SK-N-SH (cell line): Measurements from ENCODE around the gene PPP2R5C. TPM values are rescaled to one million over a fixed set of nuclear protein-coding genes. Genes with fewer than 3 reads are reported as not detected.

Experiments used
- CTCF ChIA-PET: fragments of 300-600, 350-600 bp; formaldehyde crosslinking; extraction: SDS; loops from one replicate; lab custom pipeline; 2021; lab: Yijun Ruan, JAX
- POLR2A ChIA-PET: fragments of 350-600 bp; sonication (Branson Sonifier 250); formaldehyde crosslinking; extraction: SDS; loops from one replicate; lab custom pipeline; 2020; ENCODE audit warnings: antibody characterized with exemption, inconsistent platforms; lab: Yijun Ruan, JAX
- DNase-seq: peaks from one replicate; pipeline ENCODE4 v3.0.0; 2012
- H2AFZ ChIP-seq: fragments of 200-600 bp; sonication (generic); 2 replicates; pipeline ENCODE4 v1.8.1; 2016; ENCODE audit warnings: antibody characterized with exemption, mild to moderate bottlenecking, low read depth
- H3F3A ChIP-seq: fragments of 200-600 bp; sonication (generic); replicated peaks from 2 replicates; pipeline ENCODE3; 2016; ENCODE audit warnings: antibody characterized with exemption, mild to moderate bottlenecking; ENCODE audit not compliant: insufficient read depth
- H3K27ac ChIP-seq, 2 experiments: fragments of 200-500 bp in 1 of 2; fragments of 200-600 bp in 1 of 2; sonication (Bioruptor generic) in 1 of 2; sonication (generic), shearing (Covaris generic) in 1 of 2; 2 replicates each; pipeline versions ENCODE4 v1.5.1 to v1.6.1; 2014 to 2016; ENCODE audit warnings: low read depth in 2 of 2, inconsistent platforms in 1 of 2, low read length in 1 of 2, mild to moderate bottlenecking in 1 of 2, mixed read lengths in 1 of 2
- H3K27me3 ChIP-seq: fragments of 200-600 bp; sonication (generic), shearing (Covaris generic); 2 replicates; pipeline ENCODE4 v1.6.1; 2016; ENCODE audit warnings: mixed run types; ENCODE audit not compliant: insufficient read depth
- H3K36me3 ChIP-seq, 2 experiments: fragments of 200-500 bp in 1 of 2; fragments of 200-600 bp in 1 of 2; sonication (Bioruptor generic) in 1 of 2; sonication (generic) in 1 of 2; replicated peaks in 1 of 2; 2 replicates each; pipeline versions ENCODE3 to v1.5.1; 2014 to 2016; ENCODE audit warnings: low read length in 1 of 2, mild to moderate bottlenecking in 1 of 2; ENCODE audit not compliant: insufficient read depth in 2 of 2, control insufficient read depth in 1 of 2
- H3K4me1 ChIP-seq, 2 experiments: fragments of 200-500 bp in 1 of 2; fragments of 200-600 bp in 1 of 2; sonication (Bioruptor generic) in 1 of 2; sonication (generic), shearing (Covaris generic) in 1 of 2; 2 replicates each; pipeline versions ENCODE4 v1.5.1 to v1.6.1; 2014 to 2016; ENCODE audit warnings: low read depth in 1 of 2, low read length in 1 of 2, mixed run types in 1 of 2; ENCODE audit not compliant: insufficient read depth in 2 of 2, control insufficient read depth in 1 of 2
- H3K4me2 ChIP-seq: fragments of 200-600 bp; sonication (generic), shearing (Covaris generic); 2 replicates; pipeline ENCODE4 v1.6.1; 2017; ENCODE audit warnings: mixed run types
- H3K4me3 ChIP-seq, 2 experiments: fragments of 200-500 bp in 1 of 2; fragments of 200-600 bp in 1 of 2; sonication (Bioruptor generic) in 1 of 2; sonication (generic), shearing (Covaris generic) in 1 of 2; 2 replicates each; pipeline versions ENCODE4 v1.5.1 to v1.8.1; 2014 to 2016; ENCODE audit warnings: low read depth in 2 of 2, inconsistent platforms in 1 of 2, low read length in 1 of 2, mild to moderate bottlenecking in 1 of 2, mixed read lengths in 1 of 2, moderate library complexity in 1 of 2
- H3K79me2 ChIP-seq: fragments of 200-600 bp; sonication (generic); 2 replicates; pipeline ENCODE4 v1.8.1; 2017; ENCODE audit warnings: mild to moderate bottlenecking; ENCODE audit not compliant: insufficient read depth
- H3K9ac ChIP-seq: fragments of 200-600 bp; sonication (generic); 2 replicates; pipeline ENCODE4 v1.6.1; 2017; ENCODE audit warnings: mixed run types
- H3K9me2 ChIP-seq: fragments of 200-600 bp; sonication (generic); 2 replicates; pipeline ENCODE4 v1.6.1; 2017; ENCODE audit warnings: mixed run types
- H3K9me3 ChIP-seq: fragments of 200-600 bp; sonication (generic); 2 replicates; pipeline ENCODE4 v1.6.1; 2017; ENCODE audit warnings: mixed run types, mild to moderate bottlenecking, moderate library complexity
- H4K20me1 ChIP-seq: fragments of 200-600 bp; sonication (generic); 2 replicates; pipeline ENCODE4 v1.6.1; 2017; ENCODE audit warnings: mild to moderate bottlenecking, mixed run types; ENCODE audit not compliant: insufficient read depth
- CHD2 ChIP-seq: fragments of 150-350 bp; IDR thresholded peaks from 2 replicates; pipeline ENCODE4 v1.6.1; 2018; ENCODE audit warnings: low read length; ENCODE audit not compliant: partially characterized antibody
- CTCF ChIP-seq: fragments of 200-600 bp; sonication (generic); IDR thresholded peaks from 2 replicates; pipeline ENCODE4 v1.6.1; 2017; ENCODE audit warnings: antibody characterized with exemption, mild to moderate bottlenecking, moderate library complexity
- ELF1 ChIP-seq: IDR thresholded peaks from 2 replicates; pipeline ENCODE4 v1.4.0; 2012
- EZH2phosphoT487 ChIP-seq: fragments of 200-600 bp; sonication (generic); IDR thresholded peaks from 2 replicates; pipeline ENCODE4 v1.6.1; 2017; ENCODE audit warnings: low read depth, mixed run types, mild to moderate bottlenecking, antibody characterized with exemption, moderate library complexity, borderline replicate concordance
- FOXJ3 ChIP-seq: sonication (generic); formaldehyde crosslinking; IDR thresholded peaks from 2 replicates; pipeline ENCODE4 v1.5.1; 2020; ENCODE audit warnings: mild to moderate bottlenecking, missing genetic modification reagents
- GABPA ChIP-seq: IDR thresholded peaks from 2 replicates; pipeline ENCODE4 v1.4.0; 2012; ENCODE audit warnings: low read depth, mild to moderate bottlenecking
- GATA2 ChIP-seq: sonication (generic); formaldehyde crosslinking; IDR thresholded peaks from 2 replicates; pipeline ENCODE4 v1.5.0; 2020; ENCODE audit warnings: mild to moderate bottlenecking, missing genetic modification reagents
- MEF2A ChIP-seq: IDR thresholded peaks from 2 replicates; pipeline ENCODE4 v1.4.0; 2012; ENCODE audit warnings: low read depth, borderline replicate concordance
- NRF1 ChIP-seq: IDR thresholded peaks from 2 replicates; pipeline ENCODE4 v1.6.1; 2012; ENCODE audit warnings: low read depth, mild to moderate bottlenecking, low read length
- POLR2AphosphoS5 ChIP-seq: IDR thresholded peaks from 2 replicates; pipeline ENCODE4 v1.6.1; 2012; ENCODE audit warnings: low read depth, low read length
- RCOR1 ChIP-seq: fragments of 150-350 bp; IDR thresholded peaks from 2 replicates; pipeline ENCODE4 v1.6.1; 2017; ENCODE audit warnings: antibody characterized with exemption, low read length
- REST ChIP-seq: IDR thresholded peaks from 2 replicates; pipeline ENCODE4 v1.6.1; 2012; ENCODE audit warnings: mild to moderate bottlenecking, low read depth, low read length, moderate library complexity
- RFX5 ChIP-seq: IDR thresholded peaks from 2 replicates; pipeline ENCODE4 v1.6.1; 2012; ENCODE audit warnings: mild to moderate bottlenecking, improper control_type of control experiment, low read length
- SIN3A ChIP-seq: IDR thresholded peaks from 2 replicates; pipeline ENCODE4 v1.6.1; 2012; ENCODE audit warnings: low read depth, mild to moderate bottlenecking, low read length, moderate library complexity, borderline replicate concordance
- TAF1 ChIP-seq: IDR thresholded peaks from 2 replicates; pipeline ENCODE4 v1.6.1; 2012; ENCODE audit warnings: low read depth, mild to moderate bottlenecking, low read length, moderate library complexity, borderline replicate concordance
- USF1 ChIP-seq: IDR thresholded peaks from 2 replicates; pipeline ENCODE4 v1.4.0; 2012; ENCODE audit warnings: low read depth, borderline replicate concordance
- USF2 ChIP-seq: fragments of 150-350 bp; IDR thresholded peaks from 2 replicates; pipeline ENCODE4 v1.6.1; 2017; ENCODE audit warnings: antibody characterized with exemption, low read length, low read depth, borderline replicate concordance
- ZBTB33 ChIP-seq: IDR thresholded peaks from 2 replicates; pipeline ENCODE4 v1.4.0; 2012; ENCODE audit warnings: low read depth, borderline replicate concordance
- WGBS: methylation state at CpG from one replicate; pipeline ENCODE4 v1.1.6; 2017; ENCODE audit warnings: low lambda C conversion rate; 5-methylcytosine and 5-hydroxymethylcytosine counted together
- polyA plus RNA-seq, 3 experiments: library from polyadenylated mRNA; depleted of rRNA; stranded (reverse); fragments of >200 nt; gene quantifications; 2 replicates each; pipeline ENCODE4 v1.2.3, GENCODE V29; 2012

Gene PPP2R5C
- polyA plus RNA-seq, 1 of the 3 experiments (the other 2 are of a cell fraction), result 43.7 TPM

GRCh38 chr14:101808894-101809670 is 47.6 kb downstream of the PPP2R5C start:
- H3K4me3 ChIP-seq, result peak overlapping the region; percentile 79 to 86
- peaks cover 32% of the 10 kb centered on the region for H4K20me1 ChIP-seq
- peaks cover 46% of the 10 kb centered on the region for H3K79me2 ChIP-seq
- H3K36me3 ChIP-seq, result peaks cover 0 to 14% of the 10 kb centered on the region in 2 experiments
- peaks cover 14 to 38% of the 10 kb centered on the region in 2 experiments; a peak in 3 of 4 replicates for H3K4me1 ChIP-seq
- no peak for TF ChIP-seq USF1
- no peak for TF ChIP-seq CTCF
- no peak for TF ChIP-seq USF2
- TF ChIP-seq MEF2A, result no peak
- no peak for TF ChIP-seq TAF1
- no peak for TF ChIP-seq EZH2phosphoT487
- TF ChIP-seq RFX5, result no peak
- no peak for TF ChIP-seq GATA2 (CRISPR knock-in tag)
- no peak for TF ChIP-seq SIN3A
- no peak for TF ChIP-seq RCOR1
- TF ChIP-seq ELF1, result no peak
- no peak for TF ChIP-seq NRF1
- no peak for TF ChIP-seq REST
- TF ChIP-seq GABPA, result no peak
- no peak for TF ChIP-seq FOXJ3 (CRISPR knock-in tag)
- no peak for TF ChIP-seq ZBTB33
- TF ChIP-seq CHD2, result no peak
- no peak for TF ChIP-seq POLR2AphosphoS5
- H3K9me3 ChIP-seq, result 0 out of 2 replicates have a peak, but pooled peaks cover 3% of the 10 kb centered on the region
- H3K9me2 ChIP-seq, result no peaks in the 10 kb centered on the region
- H3K27ac ChIP-seq, result peak overlapping the region; percentile 98 to 99
- H3K27me3 ChIP-seq, result no peaks in the 10 kb centered on the region
- DNase-seq, result no peak
- peak overlapping the region; percentile 73; the same call in 1 of the 2 replicates for H2AFZ ChIP-seq
- peaks cover 26% of the 10 kb centered on the region for H3F3A ChIP-seq
- CTCF ChIA-PET, result interaction anchor here (0.6 to 5.2 kb wide), 13 partner anchors 10 to 145 kb away, joined by 3 to 33 read pairs (median 3); no protein-coding TSS in a partner anchor
- peak overlapping the region; percentile 98 for H3K9ac ChIP-seq
- POLR2A ChIA-PET, result interaction anchor here (0.6 to 1.4 kb wide), 16 partner anchors 10 to 154 kb away, joined by 3 to 7 read pairs (median 3); no protein-coding TSS in a partner anchor
- H3K4me2 ChIP-seq, result peak overlapping the region; percentile 85
- WGBS, result 62% methylated on average over 6 of the region's 6 CpGs
